SK-N-SH (cell line): Measurements from ENCODE around the gene CKAP4.

Source experiments
- CTCF ChIP-seq: fragments of 200-600 bp; sonication (generic); IDR thresholded peaks from 2 replicates; pipeline ENCODE4 v1.6.1; 2017; ENCODE audit warnings: antibody characterized with exemption, mild to moderate bottlenecking, moderate library complexity
- ELF1 ChIP-seq: IDR thresholded peaks from 2 replicates; pipeline ENCODE4 v1.4.0; 2012
- EP300 ChIP-seq, 2 experiments: IDR thresholded peaks; 2 replicates each; pipeline versions ENCODE4 v1.4.0 to v1.6.1; 2012; ENCODE audit warnings: borderline replicate concordance in 1 of 2, low read depth in 1 of 2, low read length in 1 of 2
- EZH2phosphoT487 ChIP-seq: fragments of 200-600 bp; sonication (generic); IDR thresholded peaks from 2 replicates; pipeline ENCODE4 v1.6.1; 2017; ENCODE audit warnings: low read depth, mixed run types, mild to moderate bottlenecking, antibody characterized with exemption, moderate library complexity, borderline replicate concordance
- GABPA ChIP-seq: IDR thresholded peaks from 2 replicates; pipeline ENCODE4 v1.4.0; 2012; ENCODE audit warnings: low read depth, mild to moderate bottlenecking
- GATA2 ChIP-seq: sonication (generic); formaldehyde crosslinking; IDR thresholded peaks from 2 replicates; pipeline ENCODE4 v1.5.0; 2020; ENCODE audit warnings: mild to moderate bottlenecking, missing genetic modification reagents
- MAX ChIP-seq: IDR thresholded peaks from 2 replicates; pipeline ENCODE4 v1.4.0; 2012; ENCODE audit warnings: low read depth
- MEF2A ChIP-seq: IDR thresholded peaks from 2 replicates; pipeline ENCODE4 v1.4.0; 2012; ENCODE audit warnings: low read depth, borderline replicate concordance
- RAD21 ChIP-seq: IDR thresholded peaks from 2 replicates; pipeline ENCODE4 v1.6.1; 2012; ENCODE audit warnings: mild to moderate bottlenecking, low read length
- REST ChIP-seq: IDR thresholded peaks from 2 replicates; pipeline ENCODE4 v1.6.1; 2012; ENCODE audit warnings: mild to moderate bottlenecking, low read depth, low read length, moderate library complexity
- SMC3 ChIP-seq: IDR thresholded peaks from 2 replicates; pipeline ENCODE4 v1.6.1; 2012; ENCODE audit warnings: low read depth, low read length, improper control_type of control experiment
- USF2 ChIP-seq: fragments of 150-350 bp; IDR thresholded peaks from 2 replicates; pipeline ENCODE4 v1.6.1; 2017; ENCODE audit warnings: antibody characterized with exemption, low read length, low read depth, borderline replicate concordance

GRCh38 chr12:106285982-106286381, 38.2 kb upstream of the CKAP4 start:
- no peak for TF ChIP-seq REST
- TF ChIP-seq CTCF = no peak
- no peak for TF ChIP-seq RAD21
- no peak for TF ChIP-seq MAX
- TF ChIP-seq EP300 (IDR thresholded peaks at IDR 0.05; ENCODE audit: borderline replicate concordance in 1 of 2, low read depth in 1 of 2, low read length in 1 of 2) = no peak
- TF ChIP-seq GABPA = no peak
- TF ChIP-seq EZH2phosphoT487 = no peak
- no peak for TF ChIP-seq USF2
- TF ChIP-seq SMC3 = no peak
- no peak for TF ChIP-seq ELF1
- no peak for TF ChIP-seq MEF2A
- no peak for TF ChIP-seq GATA2
